CD14-positive monocyte (primary cell): ENCODE measurements around the gene TFF1. TPM values are rescaled to one million over a fixed set of nuclear protein-coding genes. Genes with fewer than 3 reads are reported as not detected.

Source experiments
- DNase-seq, 3 donors: peaks; one replicate each; pipeline ENCODE4 v3.0.0-alpha.2; 2011 to 2022
- H2AFZ ChIP-seq: 2 replicates; pipeline ENCODE4 v1.6.0; 2012; ENCODE audit warnings: mild to moderate bottlenecking, low read depth, low read length, inconsistent platforms; ENCODE audit not compliant: insufficient read depth, poor library complexity, severe bottlenecking
- H3K27ac ChIP-seq, 2 donors: 1 replicate in 1 of 2; 2 replicates in 1 of 2; pipeline ENCODE4 v1.5.1; 2012 to 2013; ENCODE audit warnings: low read length in 2 of 2, control low read depth in 1 of 2, inconsistent platforms in 1 of 2, low read depth in 1 of 2, mild to moderate bottlenecking in 1 of 2
- H3K27me3 ChIP-seq, 2 donors: one replicate each; pipeline versions ENCODE4 v1.6.0 to v1.6.1; 2011 to 2013; ENCODE audit warnings: low read length in 2 of 2; ENCODE audit not compliant: control insufficient read depth in 2 of 2, insufficient read depth in 2 of 2
- H3K36me3 ChIP-seq, 2 donors: replicated peaks in 1 of 2; 1 replicate in 1 of 2; 2 replicates in 1 of 2; pipeline versions ENCODE4 v1.5.1 to v1.6.1; 2012 to 2013; ENCODE audit warnings: low read length in 2 of 2, control low read depth in 1 of 2, inconsistent platforms in 1 of 2, mild to moderate bottlenecking in 1 of 2; ENCODE audit not compliant: insufficient read depth in 2 of 2, control insufficient read depth in 1 of 2
- H3K4me1 ChIP-seq, 2 donors: 1 replicate in 1 of 2; 2 replicates in 1 of 2; pipeline versions ENCODE4 v1.5.1 to v1.6.1; 2012 to 2013; ENCODE audit warnings: low read length in 2 of 2, control low read depth in 1 of 2, inconsistent platforms in 1 of 2, mild to moderate bottlenecking in 1 of 2, moderate library complexity in 1 of 2; ENCODE audit not compliant: insufficient read depth in 2 of 2, control insufficient read depth in 1 of 2
- H3K4me2 ChIP-seq: replicated peaks from 2 replicates; pipeline ENCODE3; 2012; ENCODE audit warnings: low read length, moderate library complexity, mild to moderate bottlenecking; ENCODE audit not compliant: poor library complexity, severe bottlenecking; ENCODE audit errors: extremely low read depth
- H3K4me3 ChIP-seq, 3 experiments: fragments of 200-600 bp in 1 of 3; sonication (generic) in 1 of 3; replicated peaks in 1 of 3; 1 replicate in 2 of 3; 2 replicates in 1 of 3; pipeline ENCODE4 v1.5.1; 2011 to 2013; ENCODE audit warnings: low read length in 3 of 3, mild to moderate bottlenecking in 3 of 3, control low read depth in 2 of 3, low read depth in 2 of 3, inconsistent platforms in 1 of 3, moderate library complexity in 1 of 3
- H3K79me2 ChIP-seq: 2 replicates; pipeline ENCODE4 v1.6.0; 2012; ENCODE audit warnings: mild to moderate bottlenecking, control low read depth, inconsistent platforms, low read length, moderate library complexity; ENCODE audit not compliant: insufficient read depth
- H3K9ac ChIP-seq: 2 replicates; pipeline ENCODE4 v1.6.0; 2017; ENCODE audit warnings: low read length, mild to moderate bottlenecking; ENCODE audit not compliant: insufficient read depth, poor library complexity, severe bottlenecking
- H3K9me3 ChIP-seq, 2 donors: replicated peaks in 1 of 2; 1 replicate in 1 of 2; 2 replicates in 1 of 2; pipeline versions ENCODE4 v1.5.1 to v1.6.1; 2012 to 2013; ENCODE audit warnings: low read length in 2 of 2, control low read depth in 1 of 2; ENCODE audit not compliant: control insufficient read depth in 1 of 2, insufficient read depth in 1 of 2
- H4K20me1 ChIP-seq: 2 replicates; pipeline ENCODE4 v1.6.0; 2012; ENCODE audit warnings: mild to moderate bottlenecking, low read length, control low read depth, moderate library complexity; ENCODE audit not compliant: insufficient read depth
- H3K27ac Mint-ChIP-seq, 7 donors: one replicate each; pipeline ENCODE4 v1.8.0; 2020; ENCODE audit warnings: mild to moderate bottlenecking in 7 of 7, mixed read lengths in 7 of 7, moderate library complexity in 6 of 7, inconsistent platforms in 2 of 7
- H3K27me3 Mint-ChIP-seq, 3 donors: one replicate each; pipeline ENCODE4 v1.8.0; 2021 to 2022; ENCODE audit warnings: low read depth in 3 of 3, mild to moderate bottlenecking in 3 of 3, mixed read lengths in 3 of 3, moderate library complexity in 3 of 3, inconsistent platforms in 1 of 3
- H3K36me3 Mint-ChIP-seq, 2 donors: one replicate each; pipeline ENCODE4 v1.8.0; 2020; ENCODE audit warnings: mixed read lengths in 2 of 2, inconsistent platforms in 1 of 2, mild to moderate bottlenecking in 1 of 2
- H3K4me1 Mint-ChIP-seq: one replicate; pipeline ENCODE4 v1.8.0; 2020; ENCODE audit warnings: mild to moderate bottlenecking, mixed read lengths
- H3K4me3 Mint-ChIP-seq, 2 donors: one replicate each; pipeline ENCODE4 v1.8.0; 2020; ENCODE audit warnings: mild to moderate bottlenecking in 2 of 2, mixed read lengths in 2 of 2, moderate library complexity in 1 of 2
- H3K9me3 Mint-ChIP-seq, 7 donors: one replicate each; pipeline ENCODE4 v1.8.0; 2020 to 2022; ENCODE audit warnings: mixed read lengths in 7 of 7, mild to moderate bottlenecking in 6 of 7, moderate library complexity in 6 of 7, inconsistent platforms in 2 of 7
- CTCF ChIP-seq: fragments of 200-600 bp; IDR thresholded peaks from one replicate; pipeline ENCODE4 v1.8.0; 2022; ENCODE audit warnings: antibody characterized with exemption, mild to moderate bottlenecking
- WGBS: methylation state at CpG from one replicate; pipeline ENCODE4 v1.1.5; 2013; ENCODE audit warnings: missing lambda C conversion rate; ENCODE audit not compliant: insufficient coverage; 5-methylcytosine and 5-hydroxymethylcytosine counted together
- intact Hi-C, 2 donors: fragments of 100-400 bp; cut with micrococcal nuclease; formaldehyde crosslinking; loops; one replicate each; pipeline versions ENCODE4 v1.15.0 to v1.15.1; 2023
- polyA plus RNA-seq, 3 donors: library from polyadenylated mRNA; depleted of rRNA in 1 of 3; unstranded in 2 of 3; stranded (reverse) in 1 of 3; fragments of 300-500 nt in 2 of 3; fragments of >200 nt in 1 of 3; fragmentation: Illumina TruSeq in 2 of 3; gene quantifications; 1 replicate in 2 of 3; 2 replicates in 1 of 3; pipeline ENCODE4 v1.2.3, GENCODE V29; 2012 to 2021

Gene TFF1
- polyA plus RNA-seq, 3 donors: not detected

DNA sequence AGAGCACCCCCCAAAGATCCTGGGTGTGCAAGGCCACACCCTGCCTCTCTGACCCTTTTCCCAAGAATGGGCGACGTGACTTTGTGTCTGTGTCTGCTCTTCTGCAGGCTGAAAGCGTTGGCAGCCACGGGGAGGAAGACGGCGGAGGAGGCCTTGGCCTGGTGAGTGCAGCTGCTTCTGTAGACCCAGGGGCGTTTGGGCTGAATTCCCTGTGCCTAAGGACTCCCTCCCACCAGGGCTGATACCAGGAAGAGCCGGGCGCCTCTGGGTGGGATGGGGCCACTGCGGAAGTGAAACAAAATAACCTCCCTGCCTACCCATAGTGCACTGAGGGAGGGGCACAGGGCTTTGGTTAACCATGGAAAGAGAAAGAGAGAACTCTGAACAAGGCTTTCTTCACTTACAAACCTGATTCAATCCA, 39.9 kb upstream of the TFF1 start:
- Mint-ChIP-seq H3K4me1 (peaks cover 12% of the 10 kb centered on the region), H3K9me3 (peaks cover 0 to 5% (median 2%) of the 10 kb centered on the region in 7 donors), H3K27ac (peak overlapping the region in 2 of 7 donors; percentile 11 to 44), H3K36me3 (no peaks in the 10 kb centered on the region), H3K27me3 (peaks cover 0 to 2% (median 1%) of the 10 kb centered on the region in 3 donors), H3K4me3 (peak overlapping the region in 1 of 2 donors; percentile 8)
- Histone ChIP-seq H3K36me3 (no peaks in the 10 kb centered on the region), H4K20me1 (no peaks in the 10 kb centered on the region), H2AFZ (peak overlapping the region; percentile 54), H3K27ac (no peak overlapping the region), H3K9ac (no peak overlapping the region), H3K27me3 (no peaks in the 10 kb centered on the region), H3K4me2 (peak overlapping the region; percentile 20), H3K4me3 (no peak overlapping the region), H3K9me3 (no peaks in the 10 kb centered on the region), H3K4me1 (peaks cover 8 to 11% of the 10 kb centered on the region in 2 donors), H3K79me2 (no peaks in the 10 kb centered on the region)
- DNase-seq: no peak
- TF ChIP-seq CTCF: no peak
- WGBS: 77% methylated on average over 6 of the region's 10 CpGs
- intact Hi-C loops: no loop called here

- Mint-ChIP-seq H3K4me1 (peaks cover 12% of the 10 kb centered on the region), H3K27ac (peak overlapping the region in 1 of 7 donors; percentile 63), H3K4me3 (peak overlapping the region in 1 of 2 donors; percentile 34), H3K9me3 (peaks cover 0 to 5% (median 2%) of the 10 kb centered on the region in 7 donors), H3K36me3 (no peaks in the 10 kb centered on the region), H3K27me3 (peaks cover 0 to 2% (median 1%) of the 10 kb centered on the region in 3 donors)
- H3K9me3 ChIP-seq: no peaks in the 10 kb centered on the region
- DNase-seq: no peak
- 97% methylated on average over 18 of the region's 23 CpGs for WGBS
- intact Hi-C loops: no loop called here
- no peaks in the 10 kb centered on the region for H3K36me3 ChIP-seq
- no peak overlapping the region for H3K27ac ChIP-seq
- no peak overlapping the region for H3K9ac ChIP-seq
- no peak overlapping the region for H3K4me3 ChIP-seq
- no peak for TF ChIP-seq CTCF
- H4K20me1 ChIP-seq: no peaks in the 10 kb centered on the region
- peaks cover 8 to 11% of the 10 kb centered on the region in 2 donors for H3K4me1 ChIP-seq
- no peaks in the 10 kb centered on the region for H3K79me2 ChIP-seq
- H2AFZ ChIP-seq: no peak overlapping the region
- H3K4me2 ChIP-seq: no peak overlapping the region
- H3K27me3 ChIP-seq: no peaks in the 10 kb centered on the region
Measured at GRCh38 chr21:42405064-42406013, 39.0 kb upstream of the TFF1 start.
